GM12873 (cell line): Measurements from ENCODE around the gene ACKR3.

Source experiments
- CTCF ChIP-seq: IDR thresholded peaks from 2 replicates; pipeline ENCODE4 v1.5.1; 2012; ENCODE audit warnings: low read depth, mild to moderate bottlenecking, moderate library complexity, low read length, control low read depth; ENCODE audit not compliant: insufficient read depth; ENCODE audit errors: missing control alignments

The ACKR3 gene

GRCh38 chr2:236530512-236530911 is 39.1 kb upstream of the ACKR3 start:
- TF ChIP-seq CTCF: no peak

- TF ChIP-seq CTCF: no peak
Observed at GRCh38 chr2:236531195-236531594, 38.4 kb upstream of the ACKR3 start.

- TF ChIP-seq CTCF: no peak
Observed at GRCh38 chr2:236531996-236532395, 37.6 kb upstream of the ACKR3 start.

- no peak for TF ChIP-seq CTCF
Observed at GRCh38 chr2:236533343-236533742, 36.3 kb upstream of the ACKR3 start.

GRCh38 chr2:236535024-236535423 is 34.6 kb upstream of the ACKR3 start:
- no peak for TF ChIP-seq CTCF

GRCh38 chr2:236536727-236537398 is 32.8 kb upstream of the ACKR3 start:
- TF ChIP-seq CTCF: no peak

- TF ChIP-seq CTCF: no peak
Observed at GRCh38 chr2:236538242-236538641, 31.4 kb upstream of the ACKR3 start.
